Mesenchymal stem cell (in vitro differentiated cells and primary cell): ENCODE results near the gene S1PR3.

Experiments used
- DNase-seq: peaks from one replicate; pipeline ENCODE4 v3.0.0-alpha.2; 2013
- H2AFZ ChIP-seq: one replicate; pipeline ENCODE4 v1.6.1; 2013; ENCODE audit warnings: low read depth, mild to moderate bottlenecking, control low read depth, inconsistent platforms, low read length, moderate library complexity
- H2AK5ac ChIP-seq: 2 replicates; pipeline ENCODE4 v1.6.1; 2013; ENCODE audit warnings: low read length, moderate library complexity, mild to moderate bottlenecking, inconsistent platforms; ENCODE audit not compliant: severe bottlenecking
- H2BK120ac ChIP-seq: one replicate; pipeline ENCODE4 v1.6.1; 2013; ENCODE audit warnings: low read depth, mild to moderate bottlenecking, inconsistent platforms, low read length, moderate library complexity
- H2BK12ac ChIP-seq, 2 experiments: one replicate each; pipeline ENCODE4 v1.6.1; 2013; ENCODE audit warnings: inconsistent platforms in 2 of 2, low read length in 2 of 2, mild to moderate bottlenecking in 2 of 2, moderate library complexity in 2 of 2, control low read depth in 1 of 2
- H2BK15ac ChIP-seq: one replicate; pipeline ENCODE4 v1.6.1; 2013; ENCODE audit warnings: mild to moderate bottlenecking, low read depth, inconsistent platforms; ENCODE audit not compliant: poor library complexity, severe bottlenecking
- H2BK5ac ChIP-seq: 2 replicates; pipeline ENCODE4 v1.6.1; 2013; ENCODE audit warnings: low read depth, mild to moderate bottlenecking, low read length, control low read depth, inconsistent platforms; ENCODE audit not compliant: poor library complexity, severe bottlenecking
- H3K14ac ChIP-seq, 2 experiments: one replicate each; pipeline ENCODE4 v1.6.1; 2013; ENCODE audit warnings: inconsistent platforms in 2 of 2, low read length in 2 of 2, control low read depth in 1 of 2, mild to moderate bottlenecking in 1 of 2, moderate library complexity in 1 of 2
- H3K18ac ChIP-seq, 2 experiments: one replicate each; pipeline ENCODE4 v1.6.1; 2013; ENCODE audit warnings: inconsistent platforms in 2 of 2, low read length in 2 of 2, control low read depth in 1 of 2, low read depth in 1 of 2, mild to moderate bottlenecking in 1 of 2
- H3K23ac ChIP-seq, 2 experiments: one replicate each; pipeline ENCODE4 v1.6.1; 2013; ENCODE audit warnings: inconsistent platforms in 2 of 2, low read length in 2 of 2, mild to moderate bottlenecking in 2 of 2, moderate library complexity in 2 of 2, control low read depth in 1 of 2
- H3K27ac ChIP-seq: 2 replicates; pipeline ENCODE4 v1.5.1; 2013; ENCODE audit warnings: mild to moderate bottlenecking, moderate library complexity, low read length, control low read depth, inconsistent platforms; ENCODE audit not compliant: poor library complexity, severe bottlenecking
- H3K27me3 ChIP-seq, 2 experiments: 2 replicates each; pipeline versions ENCODE4 v1.6.1 to v1.7.0; 2013; ENCODE audit warnings: low read length in 2 of 2, mild to moderate bottlenecking in 2 of 2, moderate library complexity in 2 of 2, control low read depth in 1 of 2, inconsistent platforms in 1 of 2; ENCODE audit not compliant: control insufficient read depth in 1 of 2, insufficient read depth in 1 of 2
- H3K36me3 ChIP-seq, 2 experiments: 2 replicates each; pipeline versions ENCODE4 v1.6.1 to v1.7.0; 2013; ENCODE audit warnings: low read length in 2 of 2, control low read depth in 1 of 2, inconsistent platforms in 1 of 2, low read depth in 1 of 2, mild to moderate bottlenecking in 1 of 2; ENCODE audit not compliant: insufficient read depth in 2 of 2, control insufficient read depth in 1 of 2
- H3K4ac ChIP-seq, 2 experiments: one replicate each; pipeline ENCODE4 v1.6.1; 2013; ENCODE audit warnings: inconsistent platforms in 2 of 2, low read length in 2 of 2, mild to moderate bottlenecking in 2 of 2, moderate library complexity in 2 of 2, control low read depth in 1 of 2, low read depth in 1 of 2
- H3K4me1 ChIP-seq: 2 replicates; pipeline ENCODE4 v1.6.1; 2013; ENCODE audit warnings: low read depth, low read length, control low read depth; ENCODE audit not compliant: control insufficient read depth, insufficient read depth
- H3K4me2 ChIP-seq: 2 replicates; pipeline ENCODE4 v1.6.1; 2013; ENCODE audit warnings: low read length, mild to moderate bottlenecking, inconsistent platforms; ENCODE audit not compliant: poor library complexity, severe bottlenecking
- H3K4me3 ChIP-seq, 2 experiments: 2 replicates each; pipeline versions ENCODE4 v1.5.1 to v1.7.0; 2013; ENCODE audit warnings: low read length in 2 of 2, mild to moderate bottlenecking in 2 of 2, control low read depth in 1 of 2, low read depth in 1 of 2; ENCODE audit not compliant: insufficient read depth in 1 of 2
- H3K79me1 ChIP-seq: replicated peaks from 2 replicates; pipeline ENCODE4 v1.6.1; 2013; ENCODE audit warnings: mild to moderate bottlenecking, control low read depth, low read length, inconsistent platforms; ENCODE audit not compliant: poor library complexity, severe bottlenecking
- H3K9ac ChIP-seq: 2 replicates; pipeline ENCODE4 v1.7.0; 2013; ENCODE audit warnings: mild to moderate bottlenecking, low read length, moderate library complexity
- H3K9me3 ChIP-seq: 2 replicates; pipeline ENCODE4 v1.7.0; 2013; ENCODE audit warnings: mild to moderate bottlenecking, low read length; ENCODE audit not compliant: control insufficient read depth
- H4K8ac ChIP-seq: one replicate; pipeline ENCODE4 v1.6.1; 2013; ENCODE audit warnings: inconsistent platforms, mild to moderate bottlenecking, low read length, moderate library complexity
- H4K91ac ChIP-seq: one replicate; pipeline ENCODE4 v1.6.1; 2013; ENCODE audit warnings: mild to moderate bottlenecking, low read length, inconsistent platforms
- WGBS: methylation state at CpG from one replicate; pipeline ENCODE4 v1.1.7; 2013; ENCODE audit warnings: mixed read lengths; 5-methylcytosine and 5-hydroxymethylcytosine counted together

The S1PR3 gene

GRCh38 chr9:89006996-89007967 is 16.0 kb downstream of the S1PR3 start:
- Histone ChIP-seq H3K4me3 (no peak overlapping the region), H3K9me3 (no peaks in the 10 kb centered on the region), H3K79me1 (peaks cover 1% of the 10 kb centered on the region), H3K4me1 (peaks cover 4% of the 10 kb centered on the region), H3K27me3 (no peaks in the 10 kb centered on the region), H2BK15ac (no peak overlapping the region), H3K23ac (no peak overlapping the region), H3K4me2 (no peak overlapping the region), H3K9ac (no peak overlapping the region), H4K8ac (no peak overlapping the region), H3K4ac (no peak overlapping the region), H2BK12ac (no peak overlapping the region), H3K14ac (no peak overlapping the region), H2AK5ac (no peak overlapping the region), H3K36me3 (peaks cover 9 to 25% of the 10 kb centered on the region in 2 experiments), H2AFZ (no peak overlapping the region), H2BK120ac (no peak overlapping the region), H3K18ac (no peak overlapping the region), H2BK5ac (no peak overlapping the region), H3K27ac (no peak overlapping the region), H4K91ac (no peak overlapping the region)
- WGBS, result 88% methylated on average over 8 of the region's 9 CpGs
- DNase-seq, result no peak

- H2BK15ac ChIP-seq, result no peak overlapping the region
- no peak overlapping the region for H3K4ac ChIP-seq
- no peak overlapping the region for H4K91ac ChIP-seq
- 86% methylated on average over 8 of the region's 9 CpGs for WGBS
- no peak overlapping the region for H2AK5ac ChIP-seq
- H2BK12ac ChIP-seq, result no peak overlapping the region
- no peak overlapping the region for H2AFZ ChIP-seq
- peaks cover 4% of the 10 kb centered on the region for H3K4me1 ChIP-seq
- H3K23ac ChIP-seq, result no peak overlapping the region
- H3K4me2 ChIP-seq, result no peak overlapping the region
- H3K14ac ChIP-seq, result no peak overlapping the region
- no peak for DNase-seq
- H3K36me3 ChIP-seq, result peaks cover 5 to 21% of the 10 kb centered on the region in 2 experiments
- no peak overlapping the region for H3K4me3 ChIP-seq
- H3K79me1 ChIP-seq, result no peaks in the 10 kb centered on the region
- H4K8ac ChIP-seq, result no peak overlapping the region
- H3K9ac ChIP-seq, result no peak overlapping the region
- no peak overlapping the region for H2BK120ac ChIP-seq
- H3K9me3 ChIP-seq, result no peaks in the 10 kb centered on the region
- H2BK5ac ChIP-seq, result no peak overlapping the region
- no peak overlapping the region for H3K27ac ChIP-seq
- H3K27me3 ChIP-seq, result no peaks in the 10 kb centered on the region
- no peak overlapping the region for H3K18ac ChIP-seq
Observed at GRCh38 chr9:89008055-89008743, 16.9 kb downstream of the S1PR3 start.

DNA sequence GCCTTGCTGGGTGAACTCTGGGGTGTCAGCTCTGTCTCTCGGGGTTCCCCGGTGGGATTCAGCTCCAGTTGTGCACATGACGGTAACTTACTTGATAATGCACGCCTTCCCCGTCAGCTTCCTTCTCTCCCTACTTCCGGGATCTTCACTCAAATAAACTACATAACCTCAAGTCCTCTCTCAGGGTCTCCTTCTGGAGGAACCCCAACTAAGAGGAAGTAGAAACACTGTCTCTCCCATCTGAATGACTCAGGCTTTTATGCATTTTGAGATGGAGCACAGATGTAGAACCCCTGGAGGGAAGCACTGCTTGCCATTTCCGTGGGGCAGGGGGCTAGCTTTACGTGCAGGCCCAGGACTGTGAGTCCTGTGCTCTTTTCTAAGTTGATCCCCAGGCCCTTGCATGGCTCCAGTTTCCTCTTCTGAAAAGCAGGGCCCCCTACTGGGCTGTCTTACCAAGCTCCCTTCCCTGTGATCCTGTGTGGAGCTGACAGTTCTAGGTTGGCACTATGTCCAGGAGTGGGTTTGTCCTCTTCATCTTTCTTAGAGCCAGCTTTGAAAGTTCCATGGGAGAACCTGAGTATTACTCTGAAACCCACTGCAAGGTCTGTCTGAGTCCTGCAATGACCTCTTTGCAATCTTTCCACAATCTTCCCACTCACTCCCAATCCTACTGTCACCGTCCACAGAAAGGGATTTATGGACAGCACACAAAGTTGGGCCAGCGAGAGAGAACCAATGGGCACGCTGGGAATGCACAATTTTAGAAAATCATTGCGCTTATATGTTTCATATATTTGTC is 17.7 kb downstream of the S1PR3 start:
- no peak for DNase-seq

DNA sequence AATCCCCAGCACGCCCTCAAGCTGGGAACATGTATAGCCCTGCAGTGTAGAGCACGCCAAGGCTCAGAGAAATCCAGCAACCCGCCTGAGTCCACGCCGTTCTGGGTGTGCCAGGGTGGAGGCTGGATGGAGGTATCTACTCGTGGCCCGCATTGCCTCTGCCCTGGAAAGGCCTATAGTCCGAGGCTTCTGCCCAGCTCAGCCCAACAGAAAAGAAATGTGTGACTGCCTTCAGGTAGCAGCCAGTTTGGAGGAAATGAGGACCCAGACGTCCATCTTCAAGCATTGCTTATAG is 18.2 kb downstream of the S1PR3 start:
- Histone ChIP-seq H3K4me2 (no peak overlapping the region), H3K36me3 (peaks cover 11 to 12% of the 10 kb centered on the region in 2 experiments), H2BK12ac (no peak overlapping the region), H3K14ac (no peak overlapping the region), H3K9me3 (no peaks in the 10 kb centered on the region), H2AFZ (no peak overlapping the region), H4K8ac (no peak overlapping the region), H2AK5ac (no peak overlapping the region), H3K27ac (no peak overlapping the region), H3K4me3 (no peak overlapping the region), H2BK15ac (no peak overlapping the region), H3K27me3 (no peaks in the 10 kb centered on the region), H3K9ac (no peak overlapping the region), H3K79me1 (no peaks in the 10 kb centered on the region), H3K4me1 (peaks cover 4% of the 10 kb centered on the region), H3K18ac (no peak overlapping the region), H2BK120ac (no peak overlapping the region), H4K91ac (no peak overlapping the region), H3K23ac (no peak overlapping the region), H3K4ac (no peak overlapping the region), H2BK5ac (no peak overlapping the region)
- 95% methylated on average over 9 of the region's 9 CpGs for WGBS
- no peak for DNase-seq

More for the DNA sequence above, 17.7 kb downstream of the S1PR3 start:
- Histone ChIP-seq H2BK120ac (no peak overlapping the region), H2AFZ (no peak overlapping the region), H3K4me3 (no peak overlapping the region), H4K91ac (no peak overlapping the region), H3K36me3 (peaks cover 8 to 13% of the 10 kb centered on the region in 2 experiments), H2BK15ac (no peak overlapping the region), H4K8ac (no peak overlapping the region), H3K9ac (no peak overlapping the region), H2BK5ac (no peak overlapping the region), H3K23ac (no peak overlapping the region), H3K4me1 (peaks cover 4% of the 10 kb centered on the region), H3K27me3 (no peaks in the 10 kb centered on the region), H3K9me3 (no peaks in the 10 kb centered on the region), H3K79me1 (no peaks in the 10 kb centered on the region), H3K18ac (no peak overlapping the region), H3K27ac (no peak overlapping the region), H2BK12ac (no peak overlapping the region), H3K4ac (no peak overlapping the region), H3K4me2 (no peak overlapping the region), H2AK5ac (no peak overlapping the region), H3K14ac (no peak overlapping the region)
- 90% methylated on average over 12 of the region's 12 CpGs for WGBS
